Measurements from ENCODE around the gene NRK.
"Not testable (repeated sequence)": the region's sequence is repeated elsewhere in the genome, so short reads cannot be mapped to it uniquely, and the experiment has no call there.

NRK gene

DNA sequence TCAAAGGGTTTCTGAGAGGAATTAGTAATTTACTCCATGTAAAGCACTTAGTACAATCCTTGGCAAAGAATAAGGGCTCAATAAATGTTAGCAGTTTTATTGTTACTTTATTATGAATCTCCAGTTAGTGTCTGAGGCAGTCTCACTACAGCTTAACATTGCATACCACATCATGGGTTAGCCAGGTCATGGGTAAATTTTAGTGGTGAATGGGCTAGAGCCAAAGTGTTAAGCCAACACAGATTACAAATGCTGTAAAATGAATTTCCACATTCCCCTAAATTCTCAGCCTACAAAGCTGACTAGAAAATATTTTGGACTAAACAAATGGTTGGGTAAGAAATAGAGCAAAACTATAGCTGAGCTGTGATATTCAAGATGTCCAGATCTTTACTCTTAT lies 72.4 kb downstream of the NRK start:
- no peak for DNase-seq (ENCODE audit: low read depth in 3 of 3)

DNA sequence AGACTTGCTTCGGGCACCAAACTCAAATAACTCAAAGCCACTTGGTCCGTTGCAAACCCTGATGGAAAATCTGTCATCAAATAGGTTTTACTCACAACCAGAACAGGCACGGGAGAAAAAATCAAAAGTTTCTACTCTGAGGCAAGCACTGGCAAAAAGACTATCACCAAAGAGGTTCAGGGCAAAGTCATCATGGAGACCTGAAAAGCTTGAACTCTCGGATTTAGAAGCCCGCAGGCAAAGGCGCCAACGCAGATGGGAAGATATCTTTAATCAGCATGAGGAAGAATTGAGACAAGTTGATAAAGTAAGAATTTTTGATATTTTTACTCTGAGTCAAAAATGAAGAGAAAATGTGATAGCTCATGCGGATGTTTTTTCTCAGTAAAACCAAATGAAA lies 87.2 kb downstream of the NRK start:
- DNase-seq (ENCODE audit: low read depth in 3 of 3) = no peak

GRCh38 chrX:105910563-105911105 lies 88.3 kb downstream of the NRK start:
- no peak for DNase-seq (ENCODE audit: low read depth in 3 of 3)

DNA sequence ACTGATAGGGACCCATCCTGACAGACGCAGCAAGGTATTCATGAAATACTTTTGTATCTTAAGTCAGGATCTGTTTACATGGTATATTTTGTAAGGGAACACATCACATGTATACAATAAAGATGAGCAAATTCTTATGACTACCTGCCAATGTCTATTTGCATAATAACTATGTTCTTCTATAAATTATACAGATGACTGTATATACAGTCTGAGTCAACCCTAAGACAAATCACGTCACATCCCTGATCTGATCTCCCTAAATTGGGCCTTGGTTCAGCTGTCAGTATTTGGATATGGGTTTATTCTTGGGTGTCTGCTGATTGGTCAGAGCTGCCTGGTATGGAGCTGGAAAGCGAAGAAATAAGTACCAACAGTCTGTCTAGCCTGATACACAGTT lies 122.9 kb downstream of the NRK start:
- no peak for DNase-seq (ENCODE audit: low read depth in 3 of 3)

DNA sequence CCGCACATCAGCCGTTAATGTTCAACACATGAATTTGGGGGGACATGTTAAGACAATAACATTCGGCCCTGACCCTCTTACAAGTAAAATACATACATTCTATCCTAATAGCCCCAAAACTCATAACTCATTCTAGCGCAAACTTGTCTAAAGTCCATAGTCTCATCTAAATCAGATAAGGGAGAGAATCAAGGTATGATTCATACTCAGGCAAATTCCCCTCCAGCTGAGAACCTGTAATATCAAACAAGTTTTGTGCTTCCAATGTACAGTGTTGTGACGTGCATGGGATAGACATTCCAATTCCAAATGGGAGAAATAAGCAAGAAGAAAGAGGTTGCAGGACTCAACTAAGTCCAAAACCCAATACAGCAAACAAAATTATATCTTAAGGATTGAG lies 147.1 kb downstream of the NRK start:
- no peak for DNase-seq (ENCODE audit: low read depth in 3 of 3)

- no peak for DNase-seq (ENCODE audit: low read depth in 3 of 3)
Measured at GRCh38 chrX:105972690-105973386, 150.5 kb downstream of the NRK start.

DNA sequence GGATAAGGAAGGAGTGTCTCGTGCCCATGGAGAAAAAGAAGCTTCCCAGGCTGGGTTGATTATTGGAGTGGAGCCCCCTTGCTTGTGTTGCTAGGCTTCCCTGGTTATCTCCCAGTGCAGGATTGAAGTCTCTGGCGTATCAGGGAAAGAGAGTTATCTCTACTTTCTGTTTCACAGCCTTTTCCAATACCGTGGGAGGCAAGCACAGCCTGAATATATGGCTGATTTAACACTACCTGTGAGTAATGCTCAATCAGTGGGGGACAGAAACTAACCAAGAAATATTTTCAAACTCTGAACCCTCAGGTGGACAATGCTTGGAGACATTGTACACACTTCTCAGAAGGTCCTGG lies 151.0 kb downstream of the NRK start:
- DNase-seq (ENCODE audit: low read depth in 3 of 3) = no peak

DNA sequence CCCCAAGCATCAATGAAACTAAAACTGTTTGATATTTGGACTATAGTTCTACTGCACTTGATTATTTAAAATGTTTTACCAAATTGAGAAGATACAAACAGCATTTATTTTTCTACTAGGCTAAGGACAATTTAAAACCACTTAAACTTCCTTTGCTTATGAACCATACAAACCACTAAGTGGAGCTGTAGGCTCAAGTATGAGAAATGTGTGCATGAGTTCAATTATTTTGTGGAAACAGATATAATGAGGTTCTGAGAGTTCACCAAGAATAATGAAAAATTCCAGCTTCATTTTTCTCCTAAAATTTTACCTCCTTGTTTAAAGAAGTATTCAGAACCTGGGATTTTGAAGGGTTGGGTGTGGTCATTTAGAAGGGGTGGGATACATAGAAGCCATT lies 153.0 kb downstream of the NRK start:
- no peak for DNase-seq (ENCODE audit: low read depth in 3 of 3)

- no peak for DNase-seq (ENCODE audit: low read depth in 3 of 3)
Measured at GRCh38 chrX:105981772-105982485, 159.6 kb downstream of the NRK start.

DNA sequence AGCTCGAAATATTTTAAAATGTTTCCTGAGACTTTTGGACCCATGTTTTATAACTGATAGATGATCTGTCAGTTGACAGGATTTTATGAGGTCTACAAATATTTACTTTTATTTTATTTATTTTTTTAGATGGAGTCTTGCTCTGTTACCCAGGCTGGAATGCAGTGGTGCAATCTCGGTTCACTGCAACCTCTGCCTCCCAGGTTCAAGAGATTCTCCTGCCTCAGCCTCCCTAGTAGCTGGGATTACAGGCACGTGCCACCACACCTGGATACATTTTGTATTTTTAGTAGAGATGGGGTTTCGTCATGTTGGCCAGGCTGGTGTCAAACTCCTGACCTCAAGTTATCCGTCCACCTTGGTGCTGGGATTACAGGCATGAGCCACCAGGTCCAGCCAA lies 166.1 kb downstream of the NRK start:
- DNase-seq (ENCODE audit: low read depth in 3 of 3) = not testable (repeated sequence)

GRCh38 chrX:105999294-105999693 lies 177.0 kb downstream of the NRK start:
- DNase-seq (ENCODE audit: low read depth in 3 of 3) = no peak

DNA sequence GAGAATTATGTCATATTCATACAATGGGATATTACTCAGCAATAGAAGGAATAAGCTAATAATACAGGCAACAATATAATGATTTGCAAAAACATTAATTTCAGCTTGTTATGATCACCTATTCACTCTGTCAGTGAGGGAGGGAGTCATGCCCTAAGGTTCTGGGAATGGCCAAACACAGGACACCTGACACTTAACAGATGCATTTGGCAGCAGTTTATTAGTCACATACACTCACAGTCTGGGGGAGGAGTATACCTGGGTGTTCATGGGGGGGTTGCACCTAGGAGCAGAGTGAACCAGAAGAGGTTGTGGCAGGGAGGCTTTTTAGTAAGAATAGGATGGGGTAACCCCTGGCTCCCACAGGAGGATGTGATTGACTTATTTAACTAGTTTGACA lies 177.9 kb downstream of the NRK start:
- DNase-seq (ENCODE audit: low read depth in 3 of 3) = no peak

- DNase-seq (ENCODE audit: low read depth in 3 of 3) = not testable (repeated sequence)
Measured at GRCh38 chrX:106000609-106001008, 178.3 kb downstream of the NRK start.

- no peak for DNase-seq (ENCODE audit: low read depth in 3 of 3)
Measured at GRCh38 chrX:106005684-106006083, 183.3 kb downstream of the NRK start.

DNA sequence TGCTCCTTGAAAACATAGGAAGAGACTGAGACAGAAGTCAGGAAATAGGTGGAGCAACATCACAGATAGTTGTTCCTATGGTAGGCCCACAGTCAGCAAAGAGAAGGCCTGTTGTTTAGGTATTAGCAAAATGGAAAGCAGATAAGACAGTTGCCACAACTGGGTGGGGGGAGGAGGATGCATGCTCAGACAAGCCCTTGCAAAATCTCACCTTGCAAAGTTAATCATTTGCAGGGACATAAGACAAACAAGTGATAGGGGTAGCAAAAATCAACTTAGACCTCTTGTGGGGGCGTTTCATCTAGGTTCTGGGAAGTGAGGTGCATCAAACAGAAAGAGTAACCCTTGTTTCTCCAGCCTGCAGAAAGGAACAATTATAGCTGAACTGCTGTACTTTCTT lies 185.5 kb downstream of the NRK start:
- DNase-seq (ENCODE audit: low read depth in 3 of 3) = no peak

All from stimulated activated CD4-positive, alpha-beta T cell treated with anti-CD3 and anti-CD28 coated beads, TNF-alpha, amount 100 ng/mL, for 48 hours (primary cell).